ENCODE results near the gene UNC93B1. TPM values are rescaled to one million over a fixed set of nuclear protein-coding genes. Genes with fewer than 3 reads are reported as not detected.

The UNC93B1 gene, protein sequence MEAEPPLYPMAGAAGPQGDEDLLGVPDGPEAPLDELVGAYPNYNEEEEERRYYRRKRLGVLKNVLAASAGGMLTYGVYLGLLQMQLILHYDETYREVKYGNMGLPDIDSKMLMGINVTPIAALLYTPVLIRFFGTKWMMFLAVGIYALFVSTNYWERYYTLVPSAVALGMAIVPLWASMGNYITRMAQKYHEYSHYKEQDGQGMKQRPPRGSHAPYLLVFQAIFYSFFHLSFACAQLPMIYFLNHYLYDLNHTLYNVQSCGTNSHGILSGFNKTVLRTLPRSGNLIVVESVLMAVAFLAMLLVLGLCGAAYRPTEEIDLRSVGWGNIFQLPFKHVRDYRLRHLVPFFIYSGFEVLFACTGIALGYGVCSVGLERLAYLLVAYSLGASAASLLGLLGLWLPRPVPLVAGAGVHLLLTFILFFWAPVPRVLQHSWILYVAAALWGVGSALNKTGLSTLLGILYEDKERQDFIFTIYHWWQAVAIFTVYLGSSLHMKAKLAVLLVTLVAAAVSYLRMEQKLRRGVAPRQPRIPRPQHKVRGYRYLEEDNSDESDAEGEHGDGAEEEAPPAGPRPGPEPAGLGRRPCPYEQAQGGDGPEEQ
- total RNA-seq (ENCODE audit: low replicate concordance), result 7.4 and 17.2 TPM in 2 replicates

GRCh38 chr11:68003846-68004550, at the start of gene UNC93B1:
UNC93B1 (minus strand) TSS chr11:68004097; CDS start chr11:68004043, 54 bp downstream.
- TF ChIP-seq, protein P1, sequence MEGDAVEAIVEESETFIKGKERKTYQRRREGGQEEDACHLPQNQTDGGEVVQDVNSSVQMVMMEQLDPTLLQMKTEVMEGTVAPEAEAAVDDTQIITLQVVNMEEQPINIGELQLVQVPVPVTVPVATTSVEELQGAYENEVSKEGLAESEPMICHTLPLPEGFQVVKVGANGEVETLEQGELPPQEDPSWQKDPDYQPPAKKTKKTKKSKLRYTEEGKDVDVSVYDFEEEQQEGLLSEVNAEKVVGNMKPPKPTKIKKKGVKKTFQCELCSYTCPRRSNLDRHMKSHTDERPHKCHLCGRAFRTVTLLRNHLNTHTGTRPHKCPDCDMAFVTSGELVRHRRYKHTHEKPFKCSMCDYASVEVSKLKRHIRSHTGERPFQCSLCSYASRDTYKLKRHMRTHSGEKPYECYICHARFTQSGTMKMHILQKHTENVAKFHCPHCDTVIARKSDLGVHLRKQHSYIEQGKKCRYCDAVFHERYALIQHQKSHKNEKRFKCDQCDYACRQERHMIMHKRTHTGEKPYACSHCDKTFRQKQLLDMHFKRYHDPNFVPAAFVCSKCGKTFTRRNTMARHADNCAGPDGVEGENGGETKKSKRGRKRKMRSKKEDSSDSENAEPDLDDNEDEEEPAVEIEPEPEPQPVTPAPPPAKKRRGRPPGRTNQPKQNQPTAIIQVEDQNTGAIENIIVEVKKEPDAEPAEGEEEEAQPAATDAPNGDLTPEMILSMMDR (IDR thresholded peaks at IDR 0.05; ENCODE audit: insufficient read depth, low read length), result no peak
- H3K4me3 ChIP-seq (ENCODE audit: low read depth, low read length), result peak within 1 kb of the TSS; percentile 70
- peak; percentile 65 for DNase-seq (ENCODE audit: low read depth)

DNA sequence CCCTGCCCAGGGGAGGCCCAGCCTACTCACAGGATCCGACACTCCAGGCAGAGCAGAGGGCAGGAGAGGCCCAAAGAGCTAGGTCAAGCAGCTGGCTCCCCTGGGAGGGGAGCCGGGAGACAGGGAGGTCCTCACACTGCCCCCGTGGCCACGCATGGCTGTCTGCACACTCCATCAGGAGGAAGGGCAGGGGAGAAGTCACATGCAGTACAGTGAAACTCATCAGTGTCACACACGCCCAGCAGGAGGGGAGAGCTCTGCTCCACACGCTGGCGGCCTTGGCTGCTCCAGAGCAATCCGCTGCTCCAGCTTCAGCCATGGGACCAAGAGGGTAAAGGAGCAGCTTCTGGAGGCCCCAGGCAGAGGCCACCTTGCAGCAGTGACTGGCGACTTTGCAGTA, 49.2 kb upstream of the UNC93B1 start:
- TF ChIP-seq, protein P1 (IDR thresholded peaks at IDR 0.05; ENCODE audit: insufficient read depth, low read length), result no peak
- no peak overlapping the region for H3K4me3 ChIP-seq (ENCODE audit: low read depth, low read length)
- DNase-seq (ENCODE audit: low read depth), result no peak

DNA sequence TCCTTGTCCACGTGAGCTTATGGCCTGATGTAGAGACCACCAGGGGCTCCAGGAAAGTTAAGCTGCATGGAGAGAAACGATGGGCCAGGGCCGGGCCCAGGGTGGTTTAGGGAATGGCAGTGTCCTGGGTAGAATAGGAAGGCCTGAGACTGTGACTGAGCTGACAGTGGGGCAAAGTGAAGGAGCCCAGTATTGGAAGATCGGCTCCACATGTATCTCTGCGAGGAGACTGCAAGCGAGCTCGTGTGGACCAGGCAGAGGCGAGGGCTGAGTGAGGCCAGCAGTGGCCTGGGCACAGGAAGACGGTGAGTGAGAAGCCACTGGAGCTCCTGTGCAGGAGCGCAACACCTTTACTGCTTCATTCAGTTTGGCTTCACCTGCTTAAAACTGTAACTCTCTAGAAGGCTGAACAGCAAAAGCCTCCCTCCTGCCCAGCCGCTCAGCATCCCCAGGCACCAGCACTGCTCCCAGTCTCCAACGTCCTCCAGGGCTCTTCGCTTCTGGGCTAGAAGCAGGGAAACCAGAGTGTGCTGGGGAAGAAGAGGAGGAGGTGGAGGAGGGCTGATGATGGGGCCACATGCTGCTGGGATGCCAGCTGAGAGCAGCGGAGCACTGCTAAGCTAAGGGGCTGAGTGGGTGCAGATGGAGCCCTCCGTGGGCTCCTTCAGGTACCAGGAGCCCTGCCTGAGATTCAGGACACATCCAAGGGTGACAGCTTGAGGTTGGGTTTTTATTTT, 48.4 kb upstream of the UNC93B1 start:
- TF ChIP-seq, protein P1 (IDR thresholded peaks at IDR 0.05; ENCODE audit: insufficient read depth, low read length), result no peak
- H3K4me3 ChIP-seq (ENCODE audit: low read depth, low read length), result no peak overlapping the region
- DNase-seq (ENCODE audit: low read depth), result no peak

DNA sequence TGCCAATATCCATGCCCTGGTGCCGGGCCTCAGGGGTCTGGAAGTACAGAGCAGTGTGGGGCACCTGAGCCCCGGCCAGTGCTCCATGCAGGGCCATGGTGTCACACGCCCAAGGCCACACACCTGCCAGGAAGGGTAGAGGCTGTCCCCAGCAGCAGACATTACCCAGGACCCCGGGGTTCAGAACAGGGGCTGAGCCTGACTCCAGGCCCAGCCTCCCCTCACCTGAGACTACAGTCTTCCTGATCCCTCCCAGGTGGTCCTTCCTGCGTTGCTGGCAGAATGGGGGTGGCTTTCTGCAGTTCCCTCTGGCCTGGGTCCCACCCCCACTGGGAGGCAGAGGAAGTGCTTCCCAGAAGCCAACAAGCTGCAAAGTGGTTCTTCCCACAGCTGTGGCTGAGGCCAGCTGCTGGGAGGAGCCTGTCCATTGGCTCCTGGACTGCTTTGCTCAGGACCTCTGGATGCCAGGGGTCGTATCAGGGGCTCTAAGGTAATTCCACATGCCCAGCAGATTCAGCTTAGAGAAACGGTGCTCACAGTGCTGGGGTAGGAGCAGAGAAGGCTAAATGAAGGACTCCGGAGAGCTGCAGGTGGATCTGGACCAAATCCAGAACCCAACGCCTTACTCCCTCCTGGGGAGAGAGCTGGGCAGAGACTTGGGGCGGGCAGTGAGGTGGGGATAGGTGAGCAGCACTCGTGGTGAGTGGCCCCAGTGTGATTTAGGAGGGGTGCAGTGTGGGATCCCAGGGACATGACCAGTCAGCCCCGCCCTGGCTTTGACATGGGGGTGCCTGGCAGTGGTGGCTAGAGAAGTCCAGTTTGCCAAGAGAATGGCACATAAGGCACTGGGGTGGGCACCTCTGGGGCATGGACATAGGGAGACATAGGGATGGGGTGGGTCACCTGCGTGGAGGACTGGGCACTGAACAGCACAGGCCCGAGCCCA, 47.6 kb upstream of the UNC93B1 start:
- no peak overlapping the region for H3K4me3 ChIP-seq (ENCODE audit: low read depth, low read length)
- TF ChIP-seq, protein P1 (IDR thresholded peaks at IDR 0.05; ENCODE audit: insufficient read depth, low read length), result no peak
- no peak for DNase-seq (ENCODE audit: low read depth)

- no peak for DNase-seq (ENCODE audit: low read depth)
- TF ChIP-seq, protein P1 (IDR thresholded peaks at IDR 0.05; ENCODE audit: insufficient read depth, low read length), result no peak
- H3K4me3 ChIP-seq (ENCODE audit: low read depth, low read length), result no peak overlapping the region
Measured at GRCh38 chr11:68050371-68050841, 46.5 kb upstream of the UNC93B1 start.

Data from fibroblast of the aortic adventitia (primary cell).